Rectal smooth muscle tissue (tissue), 1 donor: Measurements from ENCODE around the gene ANKRD13D.
"Not testable (repeated sequence)": the region's sequence is repeated elsewhere in the genome, so short reads cannot be mapped to it uniquely, and the experiment has no call there.

Experiments used
- H3K27ac ChIP-seq: one replicate; pipeline ENCODE4 v1.7.0; 2013; ENCODE audit warnings: low read depth, low read length, inconsistent platforms
- H3K27me3 ChIP-seq: one replicate; pipeline ENCODE4 v1.7.0; 2013; ENCODE audit warnings: low read length; ENCODE audit not compliant: control insufficient read depth, insufficient read depth
- H3K36me3 ChIP-seq: one replicate; pipeline ENCODE4 v1.7.0; 2013; ENCODE audit warnings: low read length; ENCODE audit not compliant: control insufficient read depth, insufficient read depth
- H3K4me1 ChIP-seq: one replicate; pipeline ENCODE4 v1.7.0; 2013; ENCODE audit warnings: low read length; ENCODE audit not compliant: control insufficient read depth, insufficient read depth
- H3K4me3 ChIP-seq: one replicate; pipeline ENCODE4 v1.7.0; 2013; ENCODE audit warnings: low read length
- H3K9ac ChIP-seq: one replicate; pipeline ENCODE4 v1.7.0; 2013; ENCODE audit warnings: low read length

Gene ANKRD13D

GRCh38 chr11:67317205-67317887, 28.2 kb downstream of the ANKRD13D start:
- Histone ChIP-seq H3K36me3 (no peaks in the 10 kb centered on the region), H3K4me1 (no peaks in the 10 kb centered on the region), H3K4me3 (peak overlapping the region; percentile 85), H3K27ac (peak overlapping the region; percentile 82), H3K27me3 (no peaks in the 10 kb centered on the region), H3K9ac (peak overlapping the region; percentile 86)

GRCh38 chr11:67317888-67318555, 28.9 kb downstream of the ANKRD13D start:
- H3K27ac ChIP-seq, result peak overlapping the region; percentile 82
- H3K9ac ChIP-seq, result peak overlapping the region; percentile 7
- H3K27me3 ChIP-seq, result no peaks in the 10 kb centered on the region
- no peaks in the 10 kb centered on the region for H3K36me3 ChIP-seq
- no peaks in the 10 kb centered on the region for H3K4me1 ChIP-seq
- peak overlapping the region; percentile 85 for H3K4me3 ChIP-seq

- not testable (repeated sequence) for H3K27ac ChIP-seq, H3K9ac ChIP-seq, H3K36me3 ChIP-seq, H3K4me1 ChIP-seq, H3K27me3 ChIP-seq
- peak overlapping the region; percentile 85 for H3K4me3 ChIP-seq
Measured at GRCh38 chr11:67318876-67319275, 29.8 kb downstream of the ANKRD13D start.

GRCh38 chr11:67320011-67320410, 30.9 kb downstream of the ANKRD13D start:
- Histone ChIP-seq H3K4me3 (no peak overlapping the region), H3K36me3 (no peaks in the 10 kb centered on the region), H3K9ac (no peak overlapping the region)

GRCh38 chr11:67320691-67321090, 31.6 kb downstream of the ANKRD13D start:
- H3K9ac ChIP-seq, result no peak overlapping the region
- H3K36me3 ChIP-seq, result no peaks in the 10 kb centered on the region
- H3K27me3 ChIP-seq, result no peaks in the 10 kb centered on the region
- no peaks in the 10 kb centered on the region for H3K4me1 ChIP-seq
- H3K27ac ChIP-seq, result no peak overlapping the region
- H3K4me3 ChIP-seq, result no peak overlapping the region

More at GRCh38 chr11:67320011-67320410, 30.9 kb downstream of the ANKRD13D start:
- Histone ChIP-seq H3K27ac (no peak overlapping the region), H3K27me3 (no peaks in the 10 kb centered on the region), H3K4me1 (no peaks in the 10 kb centered on the region)

GRCh38 chr11:67321313-67321871, 32.3 kb downstream of the ANKRD13D start:
- Histone ChIP-seq H3K36me3 (no peaks in the 10 kb centered on the region), H3K4me1 (no peaks in the 10 kb centered on the region), H3K27ac (no peak overlapping the region), H3K4me3 (no peak overlapping the region), H3K9ac (no peak overlapping the region), H3K27me3 (no peaks in the 10 kb centered on the region)

GRCh38 chr11:67322049-67322448, 32.9 kb downstream of the ANKRD13D start:
- H3K27me3 ChIP-seq, result no peaks in the 10 kb centered on the region
- no peak overlapping the region for H3K9ac ChIP-seq
- H3K36me3 ChIP-seq, result no peaks in the 10 kb centered on the region
- no peak overlapping the region for H3K4me3 ChIP-seq
- H3K4me1 ChIP-seq, result no peaks in the 10 kb centered on the region
- H3K27ac ChIP-seq, result no peak overlapping the region

GRCh38 chr11:67323526-67323925, 34.4 kb downstream of the ANKRD13D start:
- no peaks in the 10 kb centered on the region for H3K36me3 ChIP-seq
- H3K9ac ChIP-seq, result no peak overlapping the region
- H3K4me1 ChIP-seq, result no peaks in the 10 kb centered on the region
- H3K4me3 ChIP-seq, result no peak overlapping the region
- H3K27me3 ChIP-seq, result no peaks in the 10 kb centered on the region
- no peak overlapping the region for H3K27ac ChIP-seq

- no peak overlapping the region for H3K9ac ChIP-seq
Measured at GRCh38 chr11:67332081-67332691, 43.1 kb downstream of the ANKRD13D start.

GRCh38 chr11:67337257-67337656, 48.2 kb downstream of the ANKRD13D start:
- Histone ChIP-seq H3K4me3 (no peak overlapping the region), H3K27me3 (no peaks in the 10 kb centered on the region), H3K4me1 (no peaks in the 10 kb centered on the region), H3K36me3 (no peaks in the 10 kb centered on the region), H3K9ac (no peak overlapping the region), H3K27ac (no peak overlapping the region)

More at GRCh38 chr11:67332081-67332691, 43.1 kb downstream of the ANKRD13D start:
- Histone ChIP-seq H3K27me3 (no peaks in the 10 kb centered on the region), H3K4me3 (no peak overlapping the region), H3K4me1 (no peaks in the 10 kb centered on the region), H3K27ac (no peak overlapping the region), H3K36me3 (no peaks in the 10 kb centered on the region)

GRCh38 chr11:67344264-67344663, 55.2 kb downstream of the ANKRD13D start:
- H3K27ac ChIP-seq, result no peak overlapping the region
- no peak overlapping the region for H3K9ac ChIP-seq
- H3K27me3 ChIP-seq, result no peaks in the 10 kb centered on the region
- no peaks in the 10 kb centered on the region for H3K4me1 ChIP-seq
- H3K36me3 ChIP-seq, result no peaks in the 10 kb centered on the region
- no peak overlapping the region for H3K4me3 ChIP-seq

GRCh38 chr11:67345247-67345919, 56.3 kb downstream of the ANKRD13D start:
- no peaks in the 10 kb centered on the region for H3K36me3 ChIP-seq
- H3K4me1 ChIP-seq, result no peaks in the 10 kb centered on the region
- no peak overlapping the region for H3K27ac ChIP-seq
- no peak overlapping the region for H3K4me3 ChIP-seq
- H3K27me3 ChIP-seq, result no peaks in the 10 kb centered on the region
- peak overlapping the region; percentile 10 for H3K9ac ChIP-seq
